HepG2 (cell line): ENCODE data around the gene HMGB4. TPM values are rescaled to one million over a fixed set of nuclear protein-coding genes. Genes with fewer than 3 reads are reported as not detected.

ENCODE experiments used
- ATAC-seq: fragments of 200-7000 bp; cut with Tn5 transposase; 3 replicates; pipeline ENCODE4 v1.9.1; 2020; ENCODE audit warnings: mild to moderate bottlenecking, moderate library complexity
- BruUV-seq: library from RNA; stranded (reverse); fragments of 400-500 nt; replicated peaks from 2 replicates; lab custom pipeline; 2021; lab: Mats Ljungman, UMichigan
- CTCF ChIA-PET: fragments of 300-600 bp; formaldehyde crosslinking; extraction: SDS; loops from one replicate; lab custom pipeline; 2021; ENCODE audit warnings: low total read pairs, inconsistent platforms, low intra/inter-chr PET ratio; lab: Yijun Ruan, JAX
- POLR2A ChIA-PET: fragments of 350-600 bp; sonication (Branson Sonifier 250); formaldehyde crosslinking; loops from one replicate; lab custom pipeline; 2020; ENCODE audit warnings: antibody characterized with exemption, inconsistent platforms; lab: Yijun Ruan, JAX
- DNase-seq: peaks from one replicate; pipeline ENCODE4 v3.0.0-alpha.2; 2015; ENCODE audit warnings: low spot score
- FAIRE-seq: peaks from 3 replicates; lab custom pipeline; 2011; peaks lifted over from hg19 to GRCh38; lab: Jason Lieb, UNC
- H2AFZ ChIP-seq: one replicate; pipeline ENCODE4 v1.6.1; 2011; ENCODE audit warnings: low read length, inconsistent platforms
- H3K27ac ChIP-seq: fragments of 300-600 bp; 3 replicates; pipeline ENCODE4 v1.8.0; 2011; ENCODE audit warnings: mixed run types, mild to moderate bottlenecking, mixed read lengths, low read length, inconsistent platforms; ENCODE audit not compliant: insufficient read depth; ENCODE audit errors: extremely low read length
- H3K27me3 ChIP-seq, 2 experiments: fragments of 200-600 bp in 1 of 2; 2 replicates in 1 of 2; 3 replicates in 1 of 2; pipeline versions ENCODE4 v1.6.0 to v1.8.0; 2011; ENCODE audit warnings: low read length in 2 of 2, mild to moderate bottlenecking in 2 of 2, moderate library complexity in 2 of 2, inconsistent platforms in 1 of 2; ENCODE audit not compliant: insufficient read depth in 2 of 2, control insufficient read depth in 1 of 2
- H3K36me3 ChIP-seq, 2 experiments: fragments of 200-600 bp in 1 of 2; replicated peaks in 1 of 2; 2 replicates in 1 of 2; 3 replicates in 1 of 2; pipeline versions ENCODE4 v1.5.1 to v1.8.0; 2011; ENCODE audit warnings: low read length in 2 of 2, inconsistent platforms in 1 of 2; ENCODE audit not compliant: insufficient read depth in 2 of 2, control insufficient read depth in 1 of 2
- H3K4me1 ChIP-seq: 2 replicates; pipeline ENCODE4 v1.5.1; 2012; ENCODE audit warnings: low read length, inconsistent platforms; ENCODE audit not compliant: insufficient read depth
- H3K4me2 ChIP-seq: 2 replicates; pipeline ENCODE4 v1.6.0; 2011; ENCODE audit warnings: low read depth, low read length, inconsistent platforms
- H3K4me3 ChIP-seq, 3 experiments: fragments of 200-600 bp in 1 of 3; sonication (generic), shearing (Covaris generic) in 1 of 3; replicated peaks in 1 of 3; 2 replicates each; pipeline ENCODE4 v1.5.1; 2011 to 2016; ENCODE audit warnings: low read length in 3 of 3, inconsistent platforms in 2 of 3, low read depth in 2 of 3, mild to moderate bottlenecking in 2 of 3, control low read depth in 1 of 3, mixed read lengths in 1 of 3; ENCODE audit not compliant: insufficient read depth in 1 of 3
- H3K79me2 ChIP-seq: one replicate; pipeline ENCODE4 v1.6.1; 2011; ENCODE audit warnings: low read length, inconsistent platforms; ENCODE audit not compliant: insufficient read depth
- H3K9ac ChIP-seq: 2 replicates; pipeline ENCODE4 v1.6.0; 2011; ENCODE audit warnings: mild to moderate bottlenecking, low read depth, low read length, inconsistent platforms; ENCODE audit not compliant: insufficient read depth
- H3K9me3 ChIP-seq: 2 replicates; pipeline ENCODE4 v1.5.1; 2012; ENCODE audit warnings: mild to moderate bottlenecking, low read length
- H4K20me1 ChIP-seq: 2 replicates; pipeline ENCODE4 v1.6.0; 2011; ENCODE audit warnings: inconsistent platforms, mild to moderate bottlenecking, low read length, moderate library complexity; ENCODE audit not compliant: insufficient read depth
- ATF3 ChIP-seq: sonication (generic); formaldehyde crosslinking; IDR thresholded peaks from 2 replicates; pipeline ENCODE4 v1.4.0; 2020; ENCODE audit warnings: missing genetic modification reagents
- FUBP1 ChIP-seq: sonication (generic); formaldehyde crosslinking; IDR thresholded peaks from 2 replicates; pipeline ENCODE4 v1.5.1; 2020; ENCODE audit warnings: missing genetic modification reagents, mild to moderate bottlenecking, borderline replicate concordance
- MAFK ChIP-seq, 2 experiments: IDR thresholded peaks in 1 of 2; conservative IDR thresholded peaks in 1 of 2; 2 replicates each; pipeline ENCODE4 v1.6.1; 2011; ENCODE audit warnings: improper control_type of control experiment in 2 of 2, low read length in 2 of 2
- TSC22D2 ChIP-seq: sonication (generic); formaldehyde crosslinking; IDR thresholded peaks from 2 replicates; pipeline ENCODE4 v1.5.1; 2020; ENCODE audit warnings: missing genetic modification reagents, mild to moderate bottlenecking, borderline replicate concordance
- ZNF670 ChIP-seq: sonication (generic); formaldehyde crosslinking; IDR thresholded peaks from 2 replicates; pipeline ENCODE4 v1.8.0; 2022; ENCODE audit warnings: mild to moderate bottlenecking, missing genetic modification reagents, borderline replicate concordance
- ZNF724P ChIP-seq: sonication (generic); formaldehyde crosslinking; IDR thresholded peaks from 2 replicates; pipeline ENCODE4 v1.8.0; 2022; ENCODE audit warnings: missing genetic modification reagents, borderline replicate concordance
- ZNF883 ChIP-seq: sonication (generic); formaldehyde crosslinking; IDR thresholded peaks from 2 replicates; pipeline ENCODE4 v1.5.1; 2020; ENCODE audit warnings: mild to moderate bottlenecking, missing genetic modification reagents; ENCODE audit errors: not compliant biosample characterization
- WGBS: methylation state at CpG from one replicate; pipeline ENCODE4 v1.1.6; 2017; ENCODE audit warnings: low lambda C conversion rate; 5-methylcytosine and 5-hydroxymethylcytosine counted together
- in situ Hi-C: cut with HindIII; loops from 2 replicates; pipeline ENCODE4 v1.10.0; 2017; ENCODE audit warnings: low pct_unique_long_range_greater_than_20kb; ENCODE audit not compliant: extremely low pct_ligation_motif_present
- intact Hi-C: fragments of 100-400 bp; cut with micrococcal nuclease; formaldehyde crosslinking; loops from one replicate; pipeline ENCODE4 v1.10.0; 2022; ENCODE audit not compliant: unreplicated experiment
- polyA plus RNA-seq, 8 experiments: library from polyadenylated mRNA; depleted of rRNA in 3 of 8; stranded (reverse) in 7 of 8; unstranded in 1 of 8; fragments of >200 nt; fragmentation: Illumina TruSeq in 4 of 8; extraction: Trizol in 4 of 8; gene quantifications; 2 replicates each; pipeline versions ENCODE4 v1.2.1 to v1.2.3, GENCODE V29; 2011 to 2016; ENCODE audit warnings: low read depth in 4 of 8, missing spikeins in 1 of 8, mixed read lengths in 1 of 8; ENCODE audit not compliant: insufficient read depth in 1 of 8
- total RNA-seq, 5 experiments: library from RNA; depleted of rRNA; stranded (reverse); fragments of >200 nt; fragmentation: Illumina TruSeq; extraction: Trizol; gene quantifications; 2 replicates each; pipeline ENCODE4 v1.2.3, GENCODE V29; 2016; ENCODE audit warnings: low read depth in 1 of 5

HMGB4 gene
- total and polyA plus RNA-seq, 2 of the 13 experiments (the other 11 are each of a cell fraction or from before 2014, with no cell fraction given): not detected

- no peak overlapping the region for H3K4me3 ChIP-seq
- H3K27ac ChIP-seq: no peak overlapping the region
- H3K9ac ChIP-seq: no peak overlapping the region
- no peaks in the 10 kb centered on the region; a peak in 1 of 5 replicates for H3K27me3 ChIP-seq
- no peaks in the 10 kb centered on the region for H3K79me2 ChIP-seq
- ChIA-PET POLR2A (no interaction called here), CTCF (no interaction called here)
- H2AFZ ChIP-seq: no peak overlapping the region
- H3K4me2 ChIP-seq: no peak overlapping the region
- in situ Hi-C loops (no loop called here), intact Hi-C loops (no loop called here)
- no peaks in the 10 kb centered on the region for H3K36me3 ChIP-seq
- no peak for TF ChIP-seq ZNF724P (CRISPR knock-in tag)
- no peak for TF ChIP-seq ATF3 (CRISPR knock-in tag)
- no peak for TF ChIP-seq ZNF670 (CRISPR knock-in tag)
- no peak for DNase-seq
- WGBS: 22% methylated on average over 7 of the region's 8 CpGs
- H3K4me1 ChIP-seq: no peaks in the 10 kb centered on the region
- H4K20me1 ChIP-seq: no peaks in the 10 kb centered on the region
- no peak for ATAC-seq
- no peak for FAIRE-seq
- BruUV-seq: no TSS peak
- no peaks in the 10 kb centered on the region for H3K9me3 ChIP-seq
These were observed 17.0 kb upstream of the HMGB4 start for GRCh38 chr1:33846861-33847260.

- no peak for TF ChIP-seq TSC22D2
- TF ChIP-seq ZNF883 (CRISPR knock-in tag): no peak
- peak; percentile 3 to 62; a peak in 2 of 4 replicates for TF ChIP-seq MAFK (conservative IDR thresholded peaks at IDR 0.05 in 1 of 2, IDR thresholded peaks at IDR 0.05 in 1 of 2; ENCODE audit: low read length in 2 of 2)
- no peak for TF ChIP-seq FUBP1 (CRISPR knock-in tag)
- 11% methylated on average over 4 of the region's 4 CpGs for WGBS
- Histone ChIP-seq H3K27ac (no peak overlapping the region), H4K20me1 (no peaks in the 10 kb centered on the region), H3K4me2 (no peak overlapping the region), H3K36me3 (no peaks in the 10 kb centered on the region), H3K4me3 (no peak overlapping the region), H3K4me1 (no peaks in the 10 kb centered on the region), H3K9ac (no peak overlapping the region), H2AFZ (no peak overlapping the region), H3K9me3 (no peaks in the 10 kb centered on the region), H3K79me2 (no peaks in the 10 kb centered on the region), H3K27me3 (no peaks in the 10 kb centered on the region; a peak in 1 of 5 replicates)
- no peak for ATAC-seq
- FAIRE-seq: no peak
- no TSS peak for BruUV-seq
- intact Hi-C loops (no loop called here), in situ Hi-C loops (no loop called here)
- no peak for DNase-seq
- CTCF ChIA-PET: no interaction called here
- POLR2A ChIA-PET: no interaction called here
These were observed 15.5 kb upstream of the HMGB4 start for GRCh38 chr1:33848205-33848937.
